Panc1 (cell line): Measurements from ENCODE around the gene CCDC141. TPM values are rescaled to one million over a fixed set of nuclear protein-coding genes. Genes with fewer than 3 reads are reported as not detected.

Experiments used
- ATAC-seq: fragments of 200-7000 bp; cut with Tn5 transposase; 2 replicates; pipeline ENCODE4 v1.9.1; 2020; ENCODE audit warnings: mild to moderate bottlenecking, moderate library complexity
- BruUV-seq: library from RNA; stranded (reverse); fragments of 400-500 nt; replicated peaks from 2 replicates; lab custom pipeline; 2021; lab: Mats Ljungman, UMichigan
- CTCF ChIA-PET: fragments of 300-600 bp; sonication (Branson Sonifier 250); formaldehyde crosslinking; loops from one replicate; lab custom pipeline; 2022; ENCODE audit warnings: antibody characterized with exemption; lab: Charles Lee
- POLR2A ChIA-PET: fragments of 300-600 bp; sonication (Branson Sonifier 250); formaldehyde crosslinking; loops from one replicate; lab custom pipeline; 2022; ENCODE audit warnings: antibody characterized with exemption; lab: Charles Lee
- DNase-seq: peaks from one replicate; pipeline ENCODE4 v3.0.0-alpha.2; 2010; ENCODE audit warnings: low read depth, low spot score
- H3K27ac ChIP-seq: 2 replicates; pipeline ENCODE4 v1.5.1; 2011; ENCODE audit warnings: mild to moderate bottlenecking, low read length, inconsistent platforms
- H3K27me3 ChIP-seq: fragments of 200-500 bp; sonication (Bioruptor generic); 2 replicates; pipeline ENCODE4 v1.6.0; 2014; ENCODE audit warnings: low read length, inconsistent platforms; ENCODE audit not compliant: control insufficient read depth, insufficient read depth
- H3K36me3 ChIP-seq: fragments of 200-500 bp; sonication (Bioruptor generic); 2 replicates; pipeline ENCODE4 v1.5.1; 2014; ENCODE audit warnings: inconsistent platforms, mild to moderate bottlenecking, low read length, moderate library complexity; ENCODE audit not compliant: control insufficient read depth, insufficient read depth
- H3K4me1 ChIP-seq: 2 replicates; pipeline ENCODE4 v1.5.1; 2011; ENCODE audit warnings: inconsistent platforms, mild to moderate bottlenecking, low read length, moderate library complexity; ENCODE audit not compliant: control insufficient read depth, insufficient read depth
- H3K4me3 ChIP-seq, 2 experiments: 2 replicates each; pipeline ENCODE4 v1.5.1; 2011 to 2012; ENCODE audit warnings: low read depth in 2 of 2, low read length in 2 of 2, mild to moderate bottlenecking in 2 of 2, inconsistent platforms in 1 of 2, moderate library complexity in 1 of 2
- H3K9me3 ChIP-seq: fragments of 200-500 bp; sonication (Bioruptor generic); 2 replicates; pipeline ENCODE4 v1.5.1; 2014; ENCODE audit warnings: low read depth, mild to moderate bottlenecking, inconsistent platforms, low read length, moderate library complexity; ENCODE audit not compliant: control insufficient read depth, insufficient read depth
- POLR2AphosphoS5 ChIP-seq: IDR thresholded peaks from 2 replicates; pipeline ENCODE4 v1.6.1; 2012; ENCODE audit warnings: mild to moderate bottlenecking, low read depth, low read length, moderate library complexity
- SIN3A ChIP-seq: IDR thresholded peaks from 2 replicates; pipeline ENCODE4 v1.6.1; 2012; ENCODE audit warnings: low read depth, mild to moderate bottlenecking, low read length, moderate library complexity, borderline replicate concordance; ENCODE audit not compliant: insufficient read depth
- TCF7L2 ChIP-seq: IDR thresholded peaks from 2 replicates; pipeline ENCODE4 v1.6.1; 2011; ENCODE audit warnings: mild to moderate bottlenecking, low read depth, low read length, inconsistent platforms
- in situ Hi-C: cut with HindIII; loops from 2 replicates; pipeline ENCODE4 v1.10.0; 2016; ENCODE audit warnings: low sequenced_read_pairs, low pct_unique_long_range_greater_than_20kb
- intact Hi-C: fragments of 100-400 bp; cut with micrococcal nuclease; formaldehyde crosslinking; loops from one replicate; pipeline ENCODE4 v1.10.0; 2022; ENCODE audit not compliant: unreplicated experiment
- total RNA-seq: library from RNA; stranded (reverse); gene quantifications from one replicate; pipeline ENCODE4 v1.2.1, GENCODE V29; 2021; ENCODE audit not compliant: unreplicated experiment
- TF ChIP-seq, protein P1 (sequence below): fragments of 450-650 bp; IDR thresholded peaks from 2 replicates; pipeline ENCODE4 v1.5.1; 2017; ENCODE audit warnings: mild to moderate bottlenecking
- TF ChIP-seq, protein P2 (sequence below), 2 experiments: IDR thresholded peaks; 2 replicates each; pipeline ENCODE4 v1.6.1; 2011 to 2012; ENCODE audit warnings: low read depth in 2 of 2, control low read depth in 1 of 2, low read length in 1 of 2, mild to moderate bottlenecking in 1 of 2, moderate library complexity in 1 of 2; ENCODE audit not compliant: insufficient read depth in 1 of 2

Gene CCDC141
- total RNA-seq, 1 experiment from 2014 or later = 0.10 TPM

DNA sequence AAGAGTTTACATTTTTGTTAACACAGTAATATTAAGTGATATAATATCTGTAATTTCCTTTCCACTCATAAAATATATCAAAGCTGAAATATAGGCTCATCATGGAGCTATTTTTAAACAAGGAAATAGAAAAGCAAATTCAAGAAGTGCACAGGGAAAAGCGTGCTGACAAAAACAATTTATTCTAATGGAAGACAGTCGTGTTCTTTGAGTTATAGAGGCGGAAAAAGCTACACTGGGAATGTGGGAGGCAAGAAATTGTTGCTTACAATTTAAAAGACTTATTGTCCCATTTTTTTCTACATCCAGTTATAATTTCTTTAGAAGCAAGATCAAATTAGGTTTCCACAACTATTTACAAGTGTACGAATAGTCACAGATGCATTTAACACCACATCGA is 239.5 kb downstream of the CCDC141 start:
- no peaks in the 10 kb centered on the region for H3K27me3 ChIP-seq
- H3K4me1 ChIP-seq = no peaks in the 10 kb centered on the region
- no peak overlapping the region for H3K4me3 ChIP-seq
- POLR2A ChIA-PET = no interaction called here
- no TSS peak for BruUV-seq
- CTCF ChIA-PET = no interaction called here
- DNase-seq (no peak), ATAC-seq (no peak)
- TF ChIP-seq, protein P1, sequence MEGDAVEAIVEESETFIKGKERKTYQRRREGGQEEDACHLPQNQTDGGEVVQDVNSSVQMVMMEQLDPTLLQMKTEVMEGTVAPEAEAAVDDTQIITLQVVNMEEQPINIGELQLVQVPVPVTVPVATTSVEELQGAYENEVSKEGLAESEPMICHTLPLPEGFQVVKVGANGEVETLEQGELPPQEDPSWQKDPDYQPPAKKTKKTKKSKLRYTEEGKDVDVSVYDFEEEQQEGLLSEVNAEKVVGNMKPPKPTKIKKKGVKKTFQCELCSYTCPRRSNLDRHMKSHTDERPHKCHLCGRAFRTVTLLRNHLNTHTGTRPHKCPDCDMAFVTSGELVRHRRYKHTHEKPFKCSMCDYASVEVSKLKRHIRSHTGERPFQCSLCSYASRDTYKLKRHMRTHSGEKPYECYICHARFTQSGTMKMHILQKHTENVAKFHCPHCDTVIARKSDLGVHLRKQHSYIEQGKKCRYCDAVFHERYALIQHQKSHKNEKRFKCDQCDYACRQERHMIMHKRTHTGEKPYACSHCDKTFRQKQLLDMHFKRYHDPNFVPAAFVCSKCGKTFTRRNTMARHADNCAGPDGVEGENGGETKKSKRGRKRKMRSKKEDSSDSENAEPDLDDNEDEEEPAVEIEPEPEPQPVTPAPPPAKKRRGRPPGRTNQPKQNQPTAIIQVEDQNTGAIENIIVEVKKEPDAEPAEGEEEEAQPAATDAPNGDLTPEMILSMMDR = no peak
- TF ChIP-seq, protein P2, sequence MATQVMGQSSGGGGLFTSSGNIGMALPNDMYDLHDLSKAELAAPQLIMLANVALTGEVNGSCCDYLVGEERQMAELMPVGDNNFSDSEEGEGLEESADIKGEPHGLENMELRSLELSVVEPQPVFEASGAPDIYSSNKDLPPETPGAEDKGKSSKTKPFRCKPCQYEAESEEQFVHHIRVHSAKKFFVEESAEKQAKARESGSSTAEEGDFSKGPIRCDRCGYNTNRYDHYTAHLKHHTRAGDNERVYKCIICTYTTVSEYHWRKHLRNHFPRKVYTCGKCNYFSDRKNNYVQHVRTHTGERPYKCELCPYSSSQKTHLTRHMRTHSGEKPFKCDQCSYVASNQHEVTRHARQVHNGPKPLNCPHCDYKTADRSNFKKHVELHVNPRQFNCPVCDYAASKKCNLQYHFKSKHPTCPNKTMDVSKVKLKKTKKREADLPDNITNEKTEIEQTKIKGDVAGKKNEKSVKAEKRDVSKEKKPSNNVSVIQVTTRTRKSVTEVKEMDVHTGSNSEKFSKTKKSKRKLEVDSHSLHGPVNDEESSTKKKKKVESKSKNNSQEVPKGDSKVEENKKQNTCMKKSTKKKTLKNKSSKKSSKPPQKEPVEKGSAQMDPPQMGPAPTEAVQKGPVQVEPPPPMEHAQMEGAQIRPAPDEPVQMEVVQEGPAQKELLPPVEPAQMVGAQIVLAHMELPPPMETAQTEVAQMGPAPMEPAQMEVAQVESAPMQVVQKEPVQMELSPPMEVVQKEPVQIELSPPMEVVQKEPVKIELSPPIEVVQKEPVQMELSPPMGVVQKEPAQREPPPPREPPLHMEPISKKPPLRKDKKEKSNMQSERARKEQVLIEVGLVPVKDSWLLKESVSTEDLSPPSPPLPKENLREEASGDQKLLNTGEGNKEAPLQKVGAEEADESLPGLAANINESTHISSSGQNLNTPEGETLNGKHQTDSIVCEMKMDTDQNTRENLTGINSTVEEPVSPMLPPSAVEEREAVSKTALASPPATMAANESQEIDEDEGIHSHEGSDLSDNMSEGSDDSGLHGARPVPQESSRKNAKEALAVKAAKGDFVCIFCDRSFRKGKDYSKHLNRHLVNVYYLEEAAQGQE (IDR thresholded peaks at IDR 0.05; ENCODE audit: insufficient read depth in 1 of 2, low read depth in 2 of 2, low read length in 1 of 2) = no peak
- TF ChIP-seq TCF7L2 (no peak), SIN3A (no peak), POLR2AphosphoS5 (no peak)
- H3K27ac ChIP-seq = no peak overlapping the region
- no peaks in the 10 kb centered on the region for H3K36me3 ChIP-seq
- H3K9me3 ChIP-seq = no peaks in the 10 kb centered on the region
- intact Hi-C loops = no loop called here
- in situ Hi-C loops = no loop called here

DNA sequence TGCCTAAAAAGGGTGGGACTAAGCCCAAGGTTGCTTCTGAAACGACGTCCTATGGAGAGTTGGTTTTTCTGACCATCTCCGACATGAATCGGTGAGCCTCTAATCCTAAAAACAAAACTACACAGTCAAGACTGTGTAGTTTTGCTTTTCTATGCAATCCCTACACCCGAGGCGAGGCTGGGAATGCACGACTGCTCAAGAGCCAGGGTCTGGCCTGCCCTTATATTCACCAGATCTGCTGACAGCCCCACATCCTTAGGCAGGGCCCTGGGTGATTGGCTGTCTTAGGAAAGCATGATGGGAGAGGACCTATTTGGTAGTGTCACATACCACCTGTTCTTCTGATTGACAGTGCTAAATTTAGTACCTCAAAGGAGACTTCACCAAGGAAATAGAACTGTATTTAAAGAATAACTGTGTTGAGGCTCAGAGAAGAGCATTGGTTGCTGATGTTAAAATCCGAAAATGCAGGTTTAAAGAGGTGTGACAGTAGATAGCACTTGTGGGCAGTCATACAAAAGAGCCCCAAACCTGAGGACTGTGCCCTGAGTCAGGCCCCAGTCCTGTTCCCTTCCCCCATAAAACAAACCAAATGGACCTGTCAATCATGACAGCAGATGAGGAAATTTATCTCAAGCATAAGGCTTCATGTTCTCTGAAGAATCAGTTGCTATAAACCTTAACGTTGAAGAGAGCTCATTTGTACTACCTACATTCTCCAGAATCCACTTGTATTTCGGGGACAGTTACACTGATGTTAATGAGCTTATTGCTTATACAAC is 242.5 kb downstream of the CCDC141 start, which contains the start of gene TTN:
TTN (minus strand) TSS at position 197 of the 782 bp plus-strand sequence. CDS start 2,781 bp downstream, outside the sequence.
- no peak for ATAC-seq
- intact Hi-C loops = no loop called here

More for the DNA sequence above, 242.5 kb downstream of the CCDC141 start, which contains the start of gene TTN:
- DNase-seq = no peak
- TF ChIP-seq POLR2AphosphoS5 (no peak), SIN3A (no peak), TCF7L2 (no peak)
- TF ChIP-seq, protein P1 = no peak
- no peak within 1 kb of the TSS for H3K4me3 ChIP-seq
- no peaks in the 10 kb centered on the region for H3K27me3 ChIP-seq
- ChIA-PET CTCF (no interaction called here), POLR2A (no interaction called here)
- in situ Hi-C loops = no loop called here
- no peaks in the 10 kb centered on the region for H3K36me3 ChIP-seq
- H3K9me3 ChIP-seq = no peaks in the 10 kb centered on the region
- no peak within 1 kb of the TSS for H3K27ac ChIP-seq
- BruUV-seq = no TSS peak
- H3K4me1 ChIP-seq = no peaks in the 10 kb centered on the region
